Endothelial cell of umbilical vein (primary cell): ENCODE data around the gene LAMA5.

Source experiments
- EZH2 ChIP-seq: IDR thresholded peaks from 2 replicates; pipeline ENCODE4 v1.6.1; 2012; ENCODE audit warnings: borderline replicate concordance, low read depth, mild to moderate bottlenecking, moderate library complexity, low read length, inconsistent platforms; ENCODE audit not compliant: severe bottlenecking
- GATA2 ChIP-seq: IDR thresholded peaks from 2 replicates; pipeline ENCODE4 v1.7.0; 2011; ENCODE audit warnings: low read depth, mild to moderate bottlenecking, moderate library complexity, mixed read lengths, low read length; ENCODE audit not compliant: insufficient read length, insufficient read depth
- POLR2A ChIP-seq: IDR thresholded peaks from 2 replicates; pipeline ENCODE4 v1.6.1; 2012; ENCODE audit warnings: low read depth, mild to moderate bottlenecking, control low read depth, low read length
- POLR2AphosphoS5 ChIP-seq: IDR thresholded peaks from 2 replicates; pipeline ENCODE4 v1.6.1; 2012; ENCODE audit warnings: low read depth, mild to moderate bottlenecking, control low read depth, low read length, moderate library complexity; ENCODE audit not compliant: insufficient read depth
- TF ChIP-seq, protein P1 (sequence below), 2 donors: IDR thresholded peaks; 1 replicate in 1 of 2; 2 replicates in 1 of 2; pipeline ENCODE4 v1.5.1; 2011; ENCODE audit warnings: low read length in 2 of 2, mild to moderate bottlenecking in 2 of 2, moderate library complexity in 2 of 2, control low read depth in 1 of 2, inconsistent platforms in 1 of 2, low read depth in 1 of 2; ENCODE audit not compliant: insufficient read depth in 1 of 2; ENCODE audit errors: extremely low read depth in 1 of 2
- TF ChIP-seq, protein P2 (sequence below): IDR thresholded peaks from 2 replicates; pipeline ENCODE4 v1.6.1; 2011; ENCODE audit not compliant: insufficient read depth, insufficient read length

DNA sequence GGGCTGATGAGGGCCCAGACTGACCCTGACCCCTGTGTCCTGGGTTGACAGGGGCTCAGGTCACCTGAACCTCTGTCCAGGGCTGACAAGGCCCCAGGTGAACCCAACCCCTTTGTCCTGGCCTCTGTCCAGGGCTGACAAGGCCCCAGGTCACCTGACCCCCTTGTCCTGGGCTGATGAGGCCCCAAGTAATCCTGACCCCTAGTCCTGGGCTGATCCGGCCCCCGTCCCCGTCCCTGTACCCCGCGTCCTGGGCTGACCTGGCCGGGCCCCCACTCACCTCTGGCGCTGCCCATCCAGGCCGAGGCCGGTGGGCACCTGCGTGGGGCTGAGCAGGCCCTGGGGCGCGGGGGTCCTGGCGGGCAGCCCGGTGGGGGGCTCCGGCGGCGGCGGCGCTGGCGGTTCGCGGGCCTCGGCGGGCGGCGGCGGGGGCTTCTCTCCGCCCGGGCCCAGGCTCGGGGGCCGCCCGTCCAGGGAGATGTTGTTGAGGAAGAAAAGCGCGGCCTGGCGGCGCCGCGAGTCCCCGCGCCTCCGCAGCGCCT lies 39.6 kb upstream of the LAMA5 start:
- TF ChIP-seq, protein P1, sequence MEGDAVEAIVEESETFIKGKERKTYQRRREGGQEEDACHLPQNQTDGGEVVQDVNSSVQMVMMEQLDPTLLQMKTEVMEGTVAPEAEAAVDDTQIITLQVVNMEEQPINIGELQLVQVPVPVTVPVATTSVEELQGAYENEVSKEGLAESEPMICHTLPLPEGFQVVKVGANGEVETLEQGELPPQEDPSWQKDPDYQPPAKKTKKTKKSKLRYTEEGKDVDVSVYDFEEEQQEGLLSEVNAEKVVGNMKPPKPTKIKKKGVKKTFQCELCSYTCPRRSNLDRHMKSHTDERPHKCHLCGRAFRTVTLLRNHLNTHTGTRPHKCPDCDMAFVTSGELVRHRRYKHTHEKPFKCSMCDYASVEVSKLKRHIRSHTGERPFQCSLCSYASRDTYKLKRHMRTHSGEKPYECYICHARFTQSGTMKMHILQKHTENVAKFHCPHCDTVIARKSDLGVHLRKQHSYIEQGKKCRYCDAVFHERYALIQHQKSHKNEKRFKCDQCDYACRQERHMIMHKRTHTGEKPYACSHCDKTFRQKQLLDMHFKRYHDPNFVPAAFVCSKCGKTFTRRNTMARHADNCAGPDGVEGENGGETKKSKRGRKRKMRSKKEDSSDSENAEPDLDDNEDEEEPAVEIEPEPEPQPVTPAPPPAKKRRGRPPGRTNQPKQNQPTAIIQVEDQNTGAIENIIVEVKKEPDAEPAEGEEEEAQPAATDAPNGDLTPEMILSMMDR (IDR thresholded peaks at IDR 0.05; ENCODE audit: extremely low read depth in 1 of 2, insufficient read depth in 1 of 2, low read depth in 1 of 2, low read length in 2 of 2) = no peak
- TF ChIP-seq EZH2 = no peak
- no peak for TF ChIP-seq POLR2A
- no peak for TF ChIP-seq GATA2
- no peak for TF ChIP-seq POLR2AphosphoS5
- TF ChIP-seq, protein P2, sequence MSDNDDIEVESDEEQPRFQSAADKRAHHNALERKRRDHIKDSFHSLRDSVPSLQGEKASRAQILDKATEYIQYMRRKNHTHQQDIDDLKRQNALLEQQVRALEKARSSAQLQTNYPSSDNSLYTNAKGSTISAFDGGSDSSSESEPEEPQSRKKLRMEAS = no peak
